ENCODE results near the gene RAPGEF4.

RAPGEF4 gene

DNA sequence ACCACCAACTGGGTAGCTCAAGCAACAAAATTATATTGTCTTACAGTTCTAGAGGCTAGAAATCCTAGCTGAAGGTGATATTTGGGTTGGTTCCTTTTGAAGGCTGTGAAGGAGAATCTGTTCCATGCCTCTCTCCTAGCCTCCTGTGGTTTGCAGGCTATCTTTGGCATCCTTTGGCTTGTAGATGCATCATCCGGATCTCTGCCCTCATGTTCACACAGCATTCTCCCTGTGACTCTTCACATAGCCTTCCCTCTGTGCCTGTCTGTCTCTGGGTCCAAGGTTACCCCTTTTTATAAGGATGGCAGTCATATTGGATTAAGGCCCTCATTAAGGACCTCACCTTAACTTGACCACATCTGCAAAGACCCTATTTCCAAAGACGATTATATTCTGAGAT, 261.4 kb downstream of the RAPGEF4 start:
- DNase-seq (ENCODE audit: low read depth, low spot score) = no peak
- H3K4me3 ChIP-seq (ENCODE audit: low read depth, low read length) = no peak overlapping the region
- in situ Hi-C loops (cut with HindIII; ENCODE audit: low sequenced_read_pairs) = no loop called here
- TF ChIP-seq, protein P1, sequence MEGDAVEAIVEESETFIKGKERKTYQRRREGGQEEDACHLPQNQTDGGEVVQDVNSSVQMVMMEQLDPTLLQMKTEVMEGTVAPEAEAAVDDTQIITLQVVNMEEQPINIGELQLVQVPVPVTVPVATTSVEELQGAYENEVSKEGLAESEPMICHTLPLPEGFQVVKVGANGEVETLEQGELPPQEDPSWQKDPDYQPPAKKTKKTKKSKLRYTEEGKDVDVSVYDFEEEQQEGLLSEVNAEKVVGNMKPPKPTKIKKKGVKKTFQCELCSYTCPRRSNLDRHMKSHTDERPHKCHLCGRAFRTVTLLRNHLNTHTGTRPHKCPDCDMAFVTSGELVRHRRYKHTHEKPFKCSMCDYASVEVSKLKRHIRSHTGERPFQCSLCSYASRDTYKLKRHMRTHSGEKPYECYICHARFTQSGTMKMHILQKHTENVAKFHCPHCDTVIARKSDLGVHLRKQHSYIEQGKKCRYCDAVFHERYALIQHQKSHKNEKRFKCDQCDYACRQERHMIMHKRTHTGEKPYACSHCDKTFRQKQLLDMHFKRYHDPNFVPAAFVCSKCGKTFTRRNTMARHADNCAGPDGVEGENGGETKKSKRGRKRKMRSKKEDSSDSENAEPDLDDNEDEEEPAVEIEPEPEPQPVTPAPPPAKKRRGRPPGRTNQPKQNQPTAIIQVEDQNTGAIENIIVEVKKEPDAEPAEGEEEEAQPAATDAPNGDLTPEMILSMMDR (IDR thresholded peaks at IDR 0.05; ENCODE audit: low read depth, low read length) = no peak

DNA sequence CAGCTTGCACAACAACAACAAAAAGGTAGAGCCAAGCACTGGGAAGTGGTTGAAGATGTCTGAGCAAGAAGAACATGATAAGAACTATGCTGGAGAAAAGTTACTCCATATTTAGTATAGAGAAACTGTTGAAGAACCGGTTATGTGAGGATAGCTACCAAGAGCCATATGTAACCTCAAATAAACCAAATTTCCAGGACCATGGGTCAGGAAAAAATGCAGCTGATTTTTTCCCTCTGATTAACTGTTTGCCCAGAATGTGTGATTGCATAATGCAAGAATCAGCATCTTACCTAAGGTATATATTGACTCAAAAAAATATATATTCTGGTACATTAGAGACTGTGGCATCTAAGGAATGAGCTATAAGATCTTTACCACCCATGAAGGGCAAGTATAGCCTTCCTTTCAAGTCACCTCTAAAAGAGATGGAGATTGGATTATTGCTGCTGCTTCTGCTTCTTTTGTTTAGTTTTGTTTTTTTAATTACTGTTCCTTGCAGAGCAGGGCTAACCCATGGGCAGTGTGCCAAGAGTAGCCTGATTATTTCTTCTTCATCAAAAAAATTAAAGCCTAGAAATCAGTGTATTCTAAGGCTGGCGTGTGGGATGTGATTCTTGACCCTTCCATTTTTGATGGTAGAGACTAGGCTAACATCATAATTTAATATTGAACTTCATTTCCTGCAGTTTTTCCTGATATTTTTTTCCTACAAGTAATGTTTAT, 263.1 kb downstream of the RAPGEF4 start:
- in situ Hi-C loops (cut with HindIII; ENCODE audit: low sequenced_read_pairs) = no loop called here

DNA sequence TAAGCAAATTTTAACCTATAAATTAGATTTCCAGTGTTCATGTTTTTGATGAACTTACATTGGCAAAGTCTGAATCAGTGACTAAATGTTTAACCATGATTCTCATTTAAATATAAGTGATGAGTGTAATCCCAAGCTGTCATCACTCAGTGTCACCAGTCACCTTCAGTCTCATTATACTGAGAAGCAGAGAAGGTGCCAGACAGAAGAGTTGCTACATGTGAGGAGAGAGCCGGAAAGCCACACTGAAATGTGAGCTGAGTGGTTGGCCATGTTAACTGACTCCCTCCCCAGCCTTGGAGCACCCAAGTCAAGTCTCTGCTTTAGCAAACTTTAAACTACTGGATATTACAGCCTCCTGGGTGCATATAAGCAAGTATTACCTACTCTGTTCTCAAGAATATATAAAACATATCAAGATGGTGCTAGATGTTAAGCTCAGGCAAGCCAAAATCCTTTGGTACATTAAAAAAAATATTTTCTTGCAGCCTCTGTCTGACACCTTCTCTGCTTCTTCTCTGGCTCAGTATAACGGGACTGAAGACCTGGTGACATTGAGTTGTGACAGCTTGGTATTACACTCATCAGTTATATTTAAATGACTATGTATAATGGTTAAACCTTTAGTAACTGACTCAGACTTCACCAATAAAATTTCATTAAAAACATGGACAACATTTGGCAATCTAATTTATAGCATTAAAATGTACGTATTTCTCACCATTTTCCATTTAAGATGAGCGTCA, 264.2 kb downstream of the RAPGEF4 start:
- TF ChIP-seq, protein P1 (IDR thresholded peaks at IDR 0.05; ENCODE audit: low read depth, low read length) = no peak
- DNase-seq (ENCODE audit: low read depth, low spot score) = no peak

More for the DNA sequence above, 263.1 kb downstream of the RAPGEF4 start:
- H3K4me3 ChIP-seq (ENCODE audit: low read depth, low read length) = no peak overlapping the region
- TF ChIP-seq, protein P1 (IDR thresholded peaks at IDR 0.05; ENCODE audit: low read depth, low read length) = no peak
- no peak for DNase-seq (ENCODE audit: low read depth, low spot score)

DNA sequence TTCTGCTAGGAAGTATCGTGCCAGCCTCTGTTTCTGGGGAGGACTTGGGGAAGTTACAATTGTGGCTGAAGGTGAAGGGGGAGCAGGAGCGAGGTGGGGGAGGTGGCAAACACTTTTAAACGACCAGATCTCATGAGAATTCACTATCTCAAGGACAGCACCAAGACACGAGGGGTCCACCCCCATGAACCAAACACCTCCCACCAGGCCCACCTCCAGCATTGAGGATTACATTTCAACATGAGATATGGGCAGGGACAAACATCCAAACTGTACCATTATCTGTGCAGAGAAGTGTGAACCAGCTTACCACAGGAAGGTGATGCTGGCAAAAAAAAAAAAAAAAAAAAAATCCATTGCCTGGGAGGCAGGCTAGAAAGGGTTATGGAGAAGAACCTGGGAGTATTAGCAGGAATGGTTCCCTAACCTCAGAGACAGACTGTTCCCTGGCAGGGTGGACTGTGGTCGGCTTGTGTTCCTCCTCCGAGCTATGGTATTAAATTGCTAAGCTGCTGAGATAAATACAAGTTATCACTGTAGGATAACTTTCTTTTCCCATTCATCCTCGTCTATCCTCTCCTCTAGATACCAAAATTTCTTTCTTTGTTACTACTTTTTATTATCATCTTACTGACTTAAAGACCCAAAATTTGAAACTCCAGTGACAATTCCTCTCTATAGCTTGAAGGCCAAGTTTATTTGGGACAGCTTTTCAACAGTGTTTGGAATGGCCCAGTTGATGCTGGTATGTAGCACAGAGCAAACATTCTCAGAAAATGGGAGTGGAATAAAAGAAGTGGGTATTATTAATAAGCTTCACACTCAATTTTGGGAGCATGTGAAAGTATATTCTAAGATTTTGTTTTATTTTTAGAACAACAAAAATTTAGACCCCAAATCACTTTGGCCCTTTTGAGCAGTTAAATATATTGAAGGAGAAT, 266.3 kb downstream of the RAPGEF4 start:
- TF ChIP-seq, protein P1 (IDR thresholded peaks at IDR 0.05; ENCODE audit: low read depth, low read length) = no peak
- in situ Hi-C loops (cut with HindIII; ENCODE audit: low sequenced_read_pairs) = no loop called here
- H3K4me3 ChIP-seq (ENCODE audit: low read depth, low read length) = no peak overlapping the region
- no peak for DNase-seq (ENCODE audit: low read depth, low spot score)

More for the DNA sequence above, 264.2 kb downstream of the RAPGEF4 start:
- in situ Hi-C loops (cut with HindIII; ENCODE audit: low sequenced_read_pairs) = no loop called here
- no peak overlapping the region for H3K4me3 ChIP-seq (ENCODE audit: low read depth, low read length)

DNA sequence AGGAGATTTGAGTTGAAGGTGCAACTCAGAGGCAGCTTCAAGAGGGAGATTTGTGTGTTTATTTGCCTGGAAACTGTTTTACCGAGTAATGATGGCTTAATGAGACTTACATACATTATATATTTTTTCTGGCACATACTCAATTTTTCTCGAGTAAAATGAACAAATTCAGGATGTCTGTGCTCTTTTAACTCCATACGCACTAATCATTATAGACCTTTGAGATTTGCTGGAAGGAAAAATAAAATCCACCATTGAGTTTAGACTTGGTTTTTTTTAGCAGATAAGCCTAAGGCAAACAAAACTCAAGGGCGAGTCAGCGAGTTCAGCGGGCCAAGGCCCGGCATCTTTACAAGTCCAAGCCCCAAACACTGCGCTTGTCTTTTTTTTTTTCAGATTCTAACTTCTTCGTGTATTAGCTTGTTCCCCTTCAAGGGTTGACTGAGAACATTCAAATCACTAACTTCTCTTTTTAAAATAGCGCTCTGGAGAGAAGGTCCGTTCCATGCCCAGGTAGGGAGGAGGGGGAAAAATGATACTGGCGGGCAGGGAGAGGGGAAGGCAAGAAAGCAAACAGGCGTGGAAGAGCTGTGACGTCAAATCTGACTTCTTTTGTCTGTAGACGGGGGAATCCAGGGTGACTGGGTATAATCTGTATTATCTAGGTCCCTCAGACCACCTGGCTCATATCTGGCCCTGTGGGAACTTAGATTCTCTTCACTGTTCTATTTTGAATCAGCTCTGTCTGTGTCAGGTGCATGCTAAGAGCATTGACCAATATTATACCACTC, 267.3 kb downstream of the RAPGEF4 start:
- H3K4me3 ChIP-seq (ENCODE audit: low read depth, low read length) = no peak overlapping the region
- in situ Hi-C loops (cut with HindIII; ENCODE audit: low sequenced_read_pairs) = no loop called here
- TF ChIP-seq, protein P1 (IDR thresholded peaks at IDR 0.05; ENCODE audit: low read depth, low read length) = no peak
- no peak for DNase-seq (ENCODE audit: low read depth, low spot score)
